DND-41 (cell line): ENCODE results near the gene TMPRSS9.
"Not testable (repeated sequence)": the region's sequence is repeated elsewhere in the genome, so short reads cannot be mapped to it uniquely, and the experiment has no call there.

Experiments
- ATAC-seq: fragments of 200-7000 bp; cut with Tn5 transposase; 3 replicates; pipeline ENCODE4 v1.9.1; 2021; ENCODE audit warnings: low read depth; ENCODE audit not compliant: insufficient read depth
- DNase-seq: peaks from one replicate; pipeline ENCODE4 v3.0.0-alpha.2; 2020
- H2AFZ ChIP-seq: 2 replicates; pipeline ENCODE4 v1.6.0; 2012; ENCODE audit warnings: low read depth, low read length
- H3K27ac ChIP-seq: 2 replicates; pipeline ENCODE4 v1.5.1; 2012; ENCODE audit warnings: low read length, inconsistent platforms
- H3K27me3 ChIP-seq: fragments of 200-600 bp; sonication (generic); 2 replicates; pipeline ENCODE4 v1.6.0; 2012; ENCODE audit warnings: low read length, mild to moderate bottlenecking, inconsistent platforms; ENCODE audit not compliant: insufficient read depth, poor library complexity
- H3K36me3 ChIP-seq: 2 replicates; pipeline ENCODE4 v1.5.1; 2012; ENCODE audit warnings: low read length, inconsistent platforms; ENCODE audit not compliant: insufficient read depth
- H3K4me1 ChIP-seq: 2 replicates; pipeline ENCODE4 v1.5.1; 2012; ENCODE audit warnings: mild to moderate bottlenecking, low read length; ENCODE audit not compliant: insufficient read depth
- H3K4me2 ChIP-seq: 2 replicates; pipeline ENCODE4 v1.6.0; 2012; ENCODE audit warnings: mild to moderate bottlenecking, moderate library complexity, low read length, inconsistent platforms; ENCODE audit not compliant: insufficient read depth
- H3K4me3 ChIP-seq, 2 experiments: fragments of 200-600 bp in 1 of 2; shearing (Covaris generic) in 1 of 2; 2 replicates each; pipeline ENCODE4 v1.5.1; 2012 to 2016; ENCODE audit warnings: inconsistent platforms in 2 of 2, low read length in 2 of 2, mild to moderate bottlenecking in 2 of 2, low read depth in 1 of 2, moderate library complexity in 1 of 2
- H3K79me2 ChIP-seq: 2 replicates; pipeline ENCODE4 v1.6.0; 2012; ENCODE audit warnings: low read length, inconsistent platforms; ENCODE audit not compliant: insufficient read depth
- H3K9ac ChIP-seq: 2 replicates; pipeline ENCODE4 v1.6.0; 2012; ENCODE audit warnings: low read depth, mild to moderate bottlenecking, inconsistent platforms, low read length, moderate library complexity
- H3K9me3 ChIP-seq: 2 replicates; pipeline ENCODE4 v1.5.1; 2012; ENCODE audit warnings: low read length, moderate library complexity, mild to moderate bottlenecking, inconsistent platforms; ENCODE audit not compliant: insufficient read depth, severe bottlenecking
- H4K20me1 ChIP-seq: 2 replicates; pipeline ENCODE4 v1.6.0; 2012; ENCODE audit warnings: low read length; ENCODE audit not compliant: insufficient read depth
- EZH2 ChIP-seq: IDR thresholded peaks from 3 replicates; pipeline ENCODE4 v1.6.1; 2012; ENCODE audit warnings: borderline replicate concordance, low read depth, mild to moderate bottlenecking, moderate library complexity, low read length, inconsistent platforms; ENCODE audit not compliant: severe bottlenecking
- TF ChIP-seq, protein P1 (sequence below): IDR thresholded peaks from 2 replicates; pipeline ENCODE4 v1.5.1; 2012; ENCODE audit warnings: borderline replicate concordance, low read length, moderate library complexity, mild to moderate bottlenecking; ENCODE audit not compliant: poor library complexity, severe bottlenecking; ENCODE audit errors: extremely low read depth

Gene TMPRSS9

GRCh38 chr19:2394054-2394441 is 34.0 kb downstream of the TMPRSS9 start:
- no peaks in the 10 kb centered on the region for H3K9me3 ChIP-seq
- no peaks in the 10 kb centered on the region for H3K79me2 ChIP-seq
- H3K4me3 ChIP-seq: no peak overlapping the region
- H4K20me1 ChIP-seq: no peaks in the 10 kb centered on the region
- DNase-seq (no peak), ATAC-seq (no peak)
- H3K27ac ChIP-seq: no peak overlapping the region
- H3K4me1 ChIP-seq: peaks cover 3% of the 10 kb centered on the region
- no peak overlapping the region for H3K9ac ChIP-seq
- H3K27me3 ChIP-seq: no peaks in the 10 kb centered on the region
- H2AFZ ChIP-seq: no peak overlapping the region
- H3K4me2 ChIP-seq: no peak overlapping the region
- TF ChIP-seq, protein P1, sequence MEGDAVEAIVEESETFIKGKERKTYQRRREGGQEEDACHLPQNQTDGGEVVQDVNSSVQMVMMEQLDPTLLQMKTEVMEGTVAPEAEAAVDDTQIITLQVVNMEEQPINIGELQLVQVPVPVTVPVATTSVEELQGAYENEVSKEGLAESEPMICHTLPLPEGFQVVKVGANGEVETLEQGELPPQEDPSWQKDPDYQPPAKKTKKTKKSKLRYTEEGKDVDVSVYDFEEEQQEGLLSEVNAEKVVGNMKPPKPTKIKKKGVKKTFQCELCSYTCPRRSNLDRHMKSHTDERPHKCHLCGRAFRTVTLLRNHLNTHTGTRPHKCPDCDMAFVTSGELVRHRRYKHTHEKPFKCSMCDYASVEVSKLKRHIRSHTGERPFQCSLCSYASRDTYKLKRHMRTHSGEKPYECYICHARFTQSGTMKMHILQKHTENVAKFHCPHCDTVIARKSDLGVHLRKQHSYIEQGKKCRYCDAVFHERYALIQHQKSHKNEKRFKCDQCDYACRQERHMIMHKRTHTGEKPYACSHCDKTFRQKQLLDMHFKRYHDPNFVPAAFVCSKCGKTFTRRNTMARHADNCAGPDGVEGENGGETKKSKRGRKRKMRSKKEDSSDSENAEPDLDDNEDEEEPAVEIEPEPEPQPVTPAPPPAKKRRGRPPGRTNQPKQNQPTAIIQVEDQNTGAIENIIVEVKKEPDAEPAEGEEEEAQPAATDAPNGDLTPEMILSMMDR: no peak
- TF ChIP-seq EZH2: no peak
- no peaks in the 10 kb centered on the region for H3K36me3 ChIP-seq

DNA sequence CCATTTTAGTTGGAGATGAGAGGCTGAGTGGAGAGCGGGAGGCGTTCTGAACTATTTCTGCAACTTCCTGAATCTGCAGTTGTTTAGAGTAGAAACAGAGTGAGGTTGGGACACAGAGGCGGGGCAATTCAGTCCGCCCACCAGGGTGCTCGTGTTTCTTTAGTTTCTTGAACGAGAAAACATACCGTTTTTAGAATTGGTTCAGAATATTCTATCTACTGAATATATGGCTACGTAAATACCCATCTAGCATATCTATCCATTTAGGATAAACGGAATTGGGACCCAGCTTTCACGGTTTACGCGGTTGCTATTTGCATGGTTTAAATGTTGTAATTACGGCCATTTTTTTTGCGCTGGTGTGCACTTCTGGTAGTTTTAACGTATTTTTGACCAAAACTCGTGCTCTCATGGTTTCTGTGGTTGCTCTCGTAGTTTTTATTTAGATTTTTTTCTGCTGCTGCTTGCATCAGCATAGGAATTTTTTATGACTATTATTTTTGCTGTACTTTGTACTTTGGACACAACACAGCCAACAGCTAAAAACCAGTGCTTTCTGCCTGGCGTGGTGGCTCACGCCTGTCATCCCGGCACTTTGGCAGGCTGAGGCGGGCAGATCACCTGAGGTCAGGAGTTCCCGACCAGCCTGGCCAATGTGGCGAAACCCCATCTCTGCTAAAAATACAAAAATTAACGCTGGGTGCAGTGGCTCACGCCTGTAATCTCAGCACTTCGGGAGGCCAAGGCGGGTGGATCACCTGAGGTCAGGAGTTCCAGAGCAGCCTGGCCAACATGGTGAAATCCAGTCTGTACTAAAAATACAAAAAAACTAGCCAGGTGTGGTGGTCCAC is 34.6 kb downstream of the TMPRSS9 start:
- Histone ChIP-seq H3K9me3 (no peaks in the 10 kb centered on the region), H3K27me3 (no peaks in the 10 kb centered on the region), H3K4me1 (peaks cover 3% of the 10 kb centered on the region), H3K9ac (no peak overlapping the region), H2AFZ (no peak overlapping the region), H3K4me2 (no peak overlapping the region), H3K4me3 (no peak overlapping the region), H3K79me2 (no peaks in the 10 kb centered on the region), H3K36me3 (no peaks in the 10 kb centered on the region), H4K20me1 (no peaks in the 10 kb centered on the region), H3K27ac (no peak overlapping the region)
- no peak for DNase-seq
- no peak for ATAC-seq
- no peak for TF ChIP-seq EZH2
- TF ChIP-seq, protein P1: no peak

DNA sequence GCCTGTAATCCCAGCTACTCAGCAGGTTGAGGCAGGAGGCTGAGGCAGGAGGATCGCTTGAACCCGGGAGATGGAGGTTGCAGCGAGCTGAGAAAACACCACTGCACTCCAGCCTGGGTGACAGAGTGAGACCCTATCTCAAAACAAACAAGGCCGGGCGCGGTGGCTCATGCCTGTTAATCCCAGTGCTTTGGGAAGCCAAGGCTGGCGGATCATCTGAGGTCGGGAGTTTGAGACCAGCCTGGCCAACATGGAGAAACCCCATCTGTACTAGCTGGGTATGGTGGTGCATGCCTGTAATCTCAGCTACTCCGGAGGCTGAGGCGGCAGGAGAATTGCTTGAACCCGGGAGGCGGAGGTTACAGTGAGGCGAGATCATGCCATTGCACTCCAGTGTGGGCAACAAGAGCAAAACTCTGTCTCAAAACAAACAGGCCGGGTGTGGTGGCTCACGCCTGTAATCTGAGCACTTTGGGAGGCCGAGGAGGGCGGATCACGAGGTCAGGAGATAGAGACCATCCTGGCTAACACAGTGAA is 35.3 kb downstream of the TMPRSS9 start:
- not testable (repeated sequence) for H3K9ac ChIP-seq, H3K27me3 ChIP-seq, H2AFZ ChIP-seq, H3K9me3 ChIP-seq, H3K4me2 ChIP-seq, H4K20me1 ChIP-seq, DNase-seq, H3K79me2 ChIP-seq, H3K27ac ChIP-seq, H3K4me1 ChIP-seq, ATAC-seq, H3K4me3 ChIP-seq, H3K36me3 ChIP-seq

DNA sequence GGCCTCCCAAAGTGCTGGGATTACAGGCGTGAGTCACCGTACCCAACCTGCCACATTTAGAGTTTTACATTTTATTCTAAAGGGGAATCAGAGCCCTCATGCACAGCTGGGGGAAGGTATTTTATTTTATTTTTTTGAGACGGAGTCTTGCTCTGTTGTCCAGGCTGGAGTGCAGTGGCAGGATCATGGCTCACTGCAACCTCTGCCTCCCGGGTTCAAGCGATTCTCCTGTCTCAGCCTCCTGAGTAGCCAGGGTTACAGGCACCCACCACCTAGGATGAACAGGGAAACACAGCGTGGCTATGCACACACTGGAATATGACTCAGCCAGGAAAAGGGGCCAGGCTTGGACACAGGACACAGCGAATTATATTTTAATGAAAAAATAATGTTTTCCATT is 37.1 kb downstream of the TMPRSS9 start:
- not testable (repeated sequence) for H3K4me2 ChIP-seq, H3K36me3 ChIP-seq, DNase-seq, ATAC-seq, H3K4me3 ChIP-seq, H3K27me3 ChIP-seq, H3K9me3 ChIP-seq, H3K79me2 ChIP-seq, H3K9ac ChIP-seq, H4K20me1 ChIP-seq, H3K27ac ChIP-seq, H2AFZ ChIP-seq, H3K4me1 ChIP-seq
